ENCODE results near the gene RFX7.

DNA sequence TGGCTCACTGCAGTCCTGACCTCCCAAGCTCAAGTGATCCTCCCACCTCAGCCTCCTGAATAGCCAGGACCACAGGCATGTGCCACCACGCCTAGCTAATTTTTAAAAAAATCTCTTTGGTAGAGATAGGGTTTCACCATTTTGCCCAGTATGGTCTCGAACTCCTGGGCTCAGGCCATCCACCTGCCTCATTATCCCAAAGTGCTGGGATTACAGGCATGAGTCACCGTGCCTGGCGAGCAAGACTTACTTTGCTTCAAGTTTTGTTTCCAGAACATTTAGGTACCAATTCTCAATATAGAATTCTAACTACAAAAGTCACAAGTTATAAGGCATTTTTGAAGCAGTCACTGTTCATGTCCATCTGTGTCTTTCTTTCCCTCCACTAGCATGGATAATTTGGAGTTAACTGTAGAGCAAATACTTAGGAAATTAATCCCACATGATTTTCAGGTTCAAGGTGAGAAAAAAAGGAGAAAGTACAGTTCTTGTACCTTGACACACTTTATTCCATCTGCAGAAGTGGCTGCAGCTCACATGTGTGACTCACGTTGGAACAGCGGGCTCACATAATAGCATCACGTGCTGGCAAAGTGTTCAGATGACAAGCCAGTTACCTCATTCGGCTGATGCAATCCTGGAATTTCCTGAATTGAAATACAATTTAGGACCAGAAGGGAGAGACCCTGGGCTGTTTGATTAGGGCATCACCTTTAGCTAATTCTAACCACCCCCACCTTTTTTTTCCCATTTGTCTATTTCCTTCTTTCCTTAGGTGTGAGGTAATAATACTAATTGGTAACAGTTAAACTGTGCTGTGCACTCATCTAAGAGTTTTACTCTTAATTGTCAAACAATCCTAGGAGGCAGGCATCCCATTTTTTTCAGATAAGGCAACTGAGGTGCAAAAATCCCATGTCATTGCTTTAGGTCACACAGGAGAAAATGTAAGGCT, 203.3 kb downstream of the RFX7 start:
- TF ChIP-seq, protein P1, sequence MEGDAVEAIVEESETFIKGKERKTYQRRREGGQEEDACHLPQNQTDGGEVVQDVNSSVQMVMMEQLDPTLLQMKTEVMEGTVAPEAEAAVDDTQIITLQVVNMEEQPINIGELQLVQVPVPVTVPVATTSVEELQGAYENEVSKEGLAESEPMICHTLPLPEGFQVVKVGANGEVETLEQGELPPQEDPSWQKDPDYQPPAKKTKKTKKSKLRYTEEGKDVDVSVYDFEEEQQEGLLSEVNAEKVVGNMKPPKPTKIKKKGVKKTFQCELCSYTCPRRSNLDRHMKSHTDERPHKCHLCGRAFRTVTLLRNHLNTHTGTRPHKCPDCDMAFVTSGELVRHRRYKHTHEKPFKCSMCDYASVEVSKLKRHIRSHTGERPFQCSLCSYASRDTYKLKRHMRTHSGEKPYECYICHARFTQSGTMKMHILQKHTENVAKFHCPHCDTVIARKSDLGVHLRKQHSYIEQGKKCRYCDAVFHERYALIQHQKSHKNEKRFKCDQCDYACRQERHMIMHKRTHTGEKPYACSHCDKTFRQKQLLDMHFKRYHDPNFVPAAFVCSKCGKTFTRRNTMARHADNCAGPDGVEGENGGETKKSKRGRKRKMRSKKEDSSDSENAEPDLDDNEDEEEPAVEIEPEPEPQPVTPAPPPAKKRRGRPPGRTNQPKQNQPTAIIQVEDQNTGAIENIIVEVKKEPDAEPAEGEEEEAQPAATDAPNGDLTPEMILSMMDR (conservative IDR thresholded peaks at IDR 0.05; ENCODE audit: low read length) = no peak
- no peak for TF ChIP-seq EZH2phosphoT487 (IDR thresholded peaks at IDR 0.05; ENCODE audit: borderline replicate concordance)

Measured in Loucy (cell line).